Superior temporal gyrus (tissue), 1 donor: ENCODE data around the gene CARNS1.
A peak's percentile ranks its signal among the peaks of the same experiment; 100 is the strongest.
"Not testable (repeated sequence)": the region's sequence is repeated elsewhere in the genome, so short reads cannot be mapped to it uniquely, and the experiment has no call there.

Experiments used
- DNase-seq: peaks from one replicate; pipeline ENCODE4 v3.0.0-alpha.2; 2016; ENCODE audit errors: extremely low spot score

The CARNS1 gene

GRCh38 chr11:67409261-67409666 lies 6.2 kb upstream of the CARNS1 start:
- DNase-seq = no peak

DNA sequence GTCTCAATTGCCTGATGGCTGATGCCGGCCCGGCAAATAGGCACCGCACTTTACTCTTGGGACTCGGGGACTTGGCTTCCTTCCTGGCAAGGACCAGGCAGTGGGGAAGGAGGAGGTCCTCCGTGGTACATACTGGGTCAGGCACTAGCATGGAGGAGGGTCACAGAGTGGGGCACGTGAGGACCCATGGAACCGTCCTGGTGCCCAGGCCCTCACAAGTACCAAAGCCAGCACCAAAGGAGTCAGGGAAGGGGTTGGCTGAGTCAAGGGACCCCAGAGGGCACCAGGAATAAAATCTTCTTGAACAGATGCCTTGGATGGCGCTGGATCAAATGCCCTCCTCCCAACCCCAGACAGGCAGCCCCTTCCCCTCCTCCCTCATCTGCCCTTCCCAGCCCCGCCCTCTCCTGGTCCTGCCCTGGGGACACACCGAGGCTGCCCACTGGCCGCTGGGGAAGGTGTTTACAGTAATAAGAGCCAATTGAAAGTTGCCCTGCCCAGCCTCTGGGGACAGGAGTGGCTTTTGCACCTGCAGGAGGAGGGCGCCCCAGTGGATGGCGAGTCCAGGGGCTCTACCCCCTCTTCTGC lies 5.6 kb upstream of the CARNS1 start:
- peak; percentile 41 for DNase-seq

DNA sequence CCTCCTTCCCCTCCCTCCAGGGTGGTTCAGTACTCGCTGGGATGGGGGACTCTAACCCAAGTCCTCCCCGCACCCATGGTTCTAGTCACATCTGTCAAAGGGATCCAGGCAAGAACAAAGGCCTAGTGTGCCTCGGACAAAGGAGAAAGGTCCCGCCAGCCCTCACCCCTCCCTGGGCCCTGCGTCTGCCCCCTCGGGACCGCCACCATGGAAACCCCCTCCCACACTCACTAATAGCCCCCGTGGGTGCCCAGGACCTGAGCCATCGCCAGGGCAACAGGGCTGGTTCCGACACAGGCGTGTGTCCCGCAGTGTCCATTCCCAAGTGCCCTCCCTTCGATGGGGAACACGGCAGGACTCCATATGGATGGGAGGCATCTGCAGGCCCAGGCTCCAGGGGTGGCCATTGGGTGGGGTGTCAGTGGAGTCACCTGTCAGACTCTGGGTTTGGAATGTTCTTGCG lies 5.1 kb upstream of the CARNS1 start:
- peak; percentile 94 for DNase-seq

DNA sequence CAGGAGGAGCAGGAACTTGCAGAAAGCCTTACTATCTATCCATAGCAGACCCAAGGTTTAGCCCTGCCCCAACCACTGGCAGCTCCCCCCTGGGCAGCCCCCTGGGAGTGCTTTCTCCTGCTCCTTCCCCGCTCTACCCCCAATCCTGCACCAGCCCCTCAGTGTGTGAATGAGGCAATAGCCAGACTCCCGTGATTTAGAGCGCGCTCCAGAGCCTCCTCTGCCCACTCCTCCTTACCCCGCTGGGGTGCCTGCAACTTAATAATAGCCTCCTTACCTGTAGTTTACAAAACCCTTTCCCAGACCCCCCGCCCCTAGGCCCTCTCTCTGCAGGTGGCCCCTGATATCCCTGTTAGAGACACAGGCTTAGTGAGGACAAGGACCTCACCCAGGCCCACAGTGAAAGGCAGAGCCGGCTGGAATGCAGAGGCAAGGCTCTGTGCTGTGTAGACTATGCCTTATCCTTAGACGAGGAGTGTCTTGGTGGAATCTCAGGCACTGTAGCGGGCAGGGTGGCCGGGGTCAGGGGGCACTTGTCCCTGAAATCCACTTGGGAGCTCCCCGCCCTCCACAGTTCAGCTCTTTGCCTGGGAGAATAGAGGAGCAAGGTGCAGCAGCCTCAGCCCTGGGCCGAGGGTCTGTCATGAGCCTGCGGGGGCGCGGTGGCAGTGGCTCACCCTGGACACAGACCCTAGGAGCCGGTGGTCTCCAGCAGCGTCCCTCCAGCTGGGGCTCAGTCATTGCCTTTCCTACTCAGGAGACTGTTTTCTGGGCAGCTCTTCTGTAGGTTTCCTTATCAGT lies 4.3 kb upstream of the CARNS1 start:
- peak; percentile 12 for DNase-seq

DNA sequence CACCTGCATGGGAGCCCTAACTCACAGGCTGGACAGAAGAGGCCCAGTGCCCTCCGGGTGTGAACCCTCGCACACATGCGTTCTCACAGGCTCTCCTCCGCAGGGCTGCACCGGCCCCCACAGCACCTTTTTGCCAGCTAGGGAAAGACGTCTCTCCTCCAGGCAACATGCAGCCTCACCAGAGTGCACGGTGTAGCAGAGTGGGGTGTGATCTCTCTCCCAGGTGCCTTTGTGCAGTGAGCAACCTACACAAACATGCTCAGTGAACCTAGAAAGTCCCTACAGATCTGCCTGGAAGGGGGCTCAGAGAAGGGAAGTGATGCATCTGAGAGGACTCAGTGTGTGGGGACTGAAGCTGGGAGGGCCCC lies 3.7 kb upstream of the CARNS1 start:
- peak; percentile 15 for DNase-seq

DNA sequence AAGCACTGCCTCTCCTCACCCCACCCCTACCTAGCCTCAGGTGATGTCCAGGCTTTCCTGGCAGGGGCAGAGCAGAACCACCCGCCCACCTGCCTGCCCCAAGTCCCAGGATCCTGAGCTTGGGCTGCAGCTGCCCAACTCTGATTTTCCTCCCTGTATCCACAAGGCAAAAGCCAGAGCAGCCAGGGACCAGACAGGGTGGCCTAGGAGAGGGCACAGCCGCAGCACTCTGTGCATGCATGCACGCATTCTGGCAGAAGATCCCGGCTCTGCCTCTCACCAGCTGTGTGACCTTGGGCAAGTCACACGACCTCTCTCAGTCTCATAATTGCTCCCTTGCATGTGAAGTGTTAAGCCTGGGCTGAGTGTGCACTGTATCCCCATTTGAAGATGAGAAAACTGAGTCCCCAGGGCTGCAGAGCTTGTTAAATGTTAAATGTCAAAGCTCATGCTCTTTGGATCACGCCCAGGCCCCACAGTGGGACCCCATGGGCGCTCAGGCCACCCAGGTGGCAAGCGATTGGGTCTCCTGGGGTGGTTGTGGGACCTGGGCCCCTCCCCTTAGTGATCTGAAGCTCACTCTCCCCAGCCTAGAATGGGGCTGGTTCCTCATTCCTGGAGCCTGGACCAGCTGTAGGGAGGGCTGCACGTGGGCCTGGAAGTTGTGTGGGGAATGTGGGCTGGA lies 2.8 kb upstream of the CARNS1 start:
- peak; percentile 7 for DNase-seq

GRCh38 chr11:67413266-67413849 lies 2.1 kb upstream of the CARNS1 start:
- DNase-seq = peak; percentile 44

DNA sequence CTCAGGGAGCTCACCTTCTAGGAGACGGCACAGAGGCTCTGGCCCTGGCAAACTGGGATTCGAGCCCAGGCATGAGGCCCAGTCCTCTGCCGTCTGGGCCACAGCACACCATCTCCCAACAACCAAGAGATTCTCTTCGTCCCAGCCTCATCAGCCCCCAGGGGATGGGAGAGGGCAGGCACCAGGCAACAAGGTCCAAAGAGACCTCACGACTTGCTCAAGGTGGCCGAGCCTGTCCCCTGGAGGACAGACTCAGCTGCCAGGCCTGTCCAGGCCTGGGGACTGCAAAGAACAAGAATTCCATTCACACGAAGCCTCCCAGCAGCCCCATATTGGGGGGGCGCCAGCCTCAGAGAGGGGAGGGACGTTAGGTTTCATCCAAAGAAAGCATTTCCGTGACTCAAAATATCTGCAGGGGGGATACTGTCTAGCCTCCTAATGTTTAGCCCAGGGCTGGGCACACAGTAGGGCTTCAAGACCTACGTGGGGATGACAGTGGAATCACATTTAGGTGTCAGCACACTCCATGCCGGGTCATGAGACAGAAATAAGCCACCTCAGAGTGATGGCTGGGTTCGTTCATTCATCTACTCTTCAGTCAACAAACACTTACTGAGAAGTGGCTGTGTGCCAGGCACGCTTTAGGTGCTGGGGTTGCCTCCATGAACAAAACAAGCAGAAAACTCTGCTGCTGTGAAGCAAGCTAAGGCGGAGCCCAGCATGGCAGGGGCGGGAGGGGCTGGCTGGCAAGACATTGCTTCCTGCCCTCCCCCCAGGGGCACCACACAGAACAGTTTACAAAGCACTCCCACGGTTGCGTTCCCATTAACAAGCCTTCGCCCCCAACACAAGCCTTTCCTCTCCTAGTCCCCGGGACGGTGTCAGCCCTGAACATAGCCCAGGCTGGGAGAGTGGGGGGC lies 1.2 kb downstream of the CARNS1 start:
- DNase-seq = peak; percentile 48

GRCh38 chr11:67417425-67417824 lies 1.9 kb downstream of the CARNS1 start:
- no peak for DNase-seq

GRCh38 chr11:67418476-67419281 lies 3.2 kb downstream of the CARNS1 start:
- DNase-seq = no peak

DNA sequence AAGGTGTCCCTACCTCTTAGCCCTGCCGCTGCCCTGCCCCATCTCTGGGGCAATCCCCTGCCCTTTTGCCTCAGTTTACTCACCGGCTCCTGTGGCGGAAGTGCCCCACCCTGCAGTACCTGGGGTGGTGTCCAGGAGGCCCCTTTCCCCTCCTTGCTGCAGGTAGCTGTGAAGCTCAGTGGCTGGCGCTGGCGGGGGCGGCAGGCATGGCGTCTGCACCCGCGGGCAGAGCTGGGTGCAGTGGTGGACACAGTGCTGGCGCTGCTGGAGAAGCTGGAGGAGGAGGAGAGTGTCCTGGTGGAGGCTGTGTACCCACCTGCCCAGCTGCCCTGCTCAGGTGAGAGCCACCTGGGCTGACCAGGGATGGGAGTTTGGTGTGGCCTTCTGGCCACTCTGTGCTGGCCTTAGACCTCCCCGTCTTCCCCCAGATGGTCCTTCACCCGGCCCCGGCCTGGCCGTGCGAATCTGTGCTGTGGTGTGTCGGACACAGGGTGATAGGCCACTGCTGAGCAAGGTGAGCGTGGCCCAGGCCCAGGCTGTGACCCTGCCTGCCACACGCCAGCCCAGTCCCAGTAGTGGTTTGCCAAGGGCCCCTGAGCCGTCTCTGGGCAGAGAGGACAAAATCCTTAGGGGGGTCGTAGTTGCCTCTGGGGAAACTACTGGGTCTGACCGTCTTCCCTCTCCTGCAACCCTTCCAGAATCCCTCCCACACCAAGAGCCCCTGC lies 4.0 kb downstream of the CARNS1 start:
- DNase-seq = no peak

DNA sequence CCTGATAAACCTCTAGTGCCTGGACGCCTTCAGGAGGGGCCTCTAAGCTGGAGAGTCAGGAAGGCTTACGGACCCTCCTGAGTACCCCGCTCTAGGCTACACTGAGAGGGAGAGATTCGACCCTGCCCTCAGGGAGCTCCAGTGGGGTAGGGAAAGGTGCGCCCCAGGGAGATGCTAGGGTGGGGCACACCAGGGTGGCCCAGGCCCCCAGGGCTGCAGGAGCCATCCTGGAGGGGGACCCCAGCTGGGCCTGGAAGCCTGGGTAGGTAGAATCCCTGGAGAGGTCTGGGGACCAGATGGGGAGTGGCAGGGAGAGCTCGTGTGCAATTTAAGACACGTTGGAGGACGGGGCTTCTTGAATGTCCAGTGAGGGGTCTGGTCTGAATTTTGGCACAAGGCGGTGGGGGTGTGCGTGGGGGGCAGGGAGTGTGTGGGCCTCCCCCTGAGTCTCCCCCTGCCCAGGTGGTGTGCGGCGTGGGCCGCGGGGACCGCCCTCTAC lies 4.7 kb downstream of the CARNS1 start:
- no peak for DNase-seq

- peak; percentile 81 for DNase-seq
Observed at GRCh38 chr11:67420646-67421429, 5.4 kb downstream of the CARNS1 start.

GRCh38 chr11:67421430-67422031 lies 6.1 kb downstream of the CARNS1 start:
- DNase-seq = no peak

- DNase-seq = no peak
Observed at GRCh38 chr11:67422891-67423290, 7.4 kb downstream of the CARNS1 start.

DNA sequence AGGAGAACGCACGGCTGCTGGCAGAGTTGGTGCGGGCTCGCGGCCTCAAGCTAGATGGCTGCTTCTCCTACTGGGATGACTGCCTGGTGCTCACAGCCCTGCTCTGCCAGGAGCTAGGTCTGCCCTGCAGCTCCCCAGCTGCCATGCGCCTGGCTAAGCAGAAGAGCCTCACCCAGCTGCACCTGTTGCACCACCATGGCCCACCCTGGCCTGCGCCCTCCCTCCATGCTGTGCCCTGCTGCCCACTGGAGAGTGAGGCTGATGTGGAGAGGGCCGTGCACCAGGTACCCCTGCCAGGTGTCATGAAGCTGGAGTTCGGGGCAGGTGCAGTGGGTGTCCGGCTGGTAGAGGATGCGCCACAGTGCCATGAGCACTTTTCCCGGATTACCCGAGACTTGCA lies 8.0 kb downstream of the CARNS1 start:
- no peak for DNase-seq

DNA sequence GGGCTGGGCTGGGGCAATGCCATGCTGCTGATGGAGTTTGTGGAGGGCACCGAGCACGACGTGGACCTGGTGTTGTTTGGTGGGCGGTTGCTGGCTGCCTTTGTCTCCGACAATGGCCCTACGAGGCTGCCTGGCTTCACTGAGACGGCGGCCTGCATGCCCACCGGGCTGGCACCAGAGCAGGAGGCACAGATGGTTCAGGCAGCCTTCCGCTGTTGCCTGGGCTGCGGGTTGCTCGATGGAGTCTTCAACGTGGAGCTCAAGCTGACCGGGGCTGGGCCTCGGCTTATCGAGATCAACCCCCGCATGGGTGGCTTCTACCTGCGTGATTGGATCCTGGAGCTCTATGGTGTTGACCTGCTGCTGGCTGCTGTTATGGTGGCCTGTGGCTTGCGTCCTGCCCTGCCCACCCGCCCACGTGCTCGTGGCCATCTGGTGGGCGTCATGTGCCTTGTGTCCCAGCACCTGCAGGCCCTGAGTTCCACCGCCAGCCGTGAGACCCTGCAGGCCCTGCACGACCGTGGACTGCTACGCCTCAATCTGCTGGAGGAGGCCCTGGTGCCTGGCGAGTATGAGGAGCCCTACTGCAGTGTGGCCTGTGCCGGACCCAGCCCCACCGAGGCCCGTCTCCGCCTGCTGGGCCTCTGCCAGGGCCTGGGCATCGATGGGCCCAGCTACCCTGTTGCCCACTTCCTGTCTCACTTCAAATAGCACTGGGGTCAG lies 8.6 kb downstream of the CARNS1 start:
- no peak for DNase-seq

DNA sequence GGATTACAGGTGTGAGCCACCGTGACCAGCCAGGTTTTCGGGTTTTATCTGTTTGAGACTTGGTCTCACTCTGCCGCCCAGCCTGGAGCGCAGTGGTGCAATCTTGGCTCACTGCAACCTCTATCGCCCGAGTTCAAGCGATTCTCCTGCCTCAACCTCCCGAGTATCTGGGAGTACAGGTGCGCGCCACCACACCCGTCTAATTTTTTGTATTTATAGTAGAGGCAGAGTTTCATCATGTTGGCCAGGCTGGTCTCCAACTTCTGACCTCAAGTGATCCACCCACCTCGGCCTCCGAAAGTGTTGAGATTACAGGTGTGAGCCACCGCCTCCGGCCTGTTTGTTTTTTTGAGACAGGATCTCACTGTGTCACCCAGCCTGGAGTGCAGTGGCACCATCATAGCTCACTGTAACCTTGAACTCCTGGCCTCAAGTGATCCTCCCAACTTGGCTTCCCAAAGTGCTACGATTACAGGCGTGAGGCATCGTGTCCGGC lies 11.9 kb downstream of the CARNS1 start:
- DNase-seq = not testable (repeated sequence)
